Mucosa of descending colon (tissue), 3 donors: ENCODE results near the gene HECA. TPM values are rescaled to one million over a fixed set of nuclear protein-coding genes. Genes with fewer than 3 reads are reported as not detected.

ENCODE experiments used
- ATAC-seq: fragments of 200-7000 bp; cut with Tn5 transposase; one replicate; pipeline ENCODE4 v1.9.1; 2020; ENCODE audit warnings: mild to moderate bottlenecking, moderate library complexity
- DNase-seq, 3 donors: peaks; one replicate each; pipeline ENCODE4 v3.0.0-alpha.2; 2020
- H3K36me3 ChIP-seq: fragments of 200-600 bp; one replicate; pipeline ENCODE4 v1.8.0; 2021; ENCODE audit warnings: low read depth, mild to moderate bottlenecking
- H3K4me1 ChIP-seq: fragments of 200-600 bp; one replicate; pipeline ENCODE4 v1.8.0; 2021; ENCODE audit warnings: low read depth, mild to moderate bottlenecking
- H3K4me3 ChIP-seq: fragments of 200-600 bp; one replicate; pipeline ENCODE4 v1.8.0; 2021; ENCODE audit warnings: mild to moderate bottlenecking
- H3K9me3 ChIP-seq: fragments of 200-600 bp; one replicate; pipeline ENCODE4 v1.8.0; 2021; ENCODE audit warnings: mild to moderate bottlenecking
- CTCF ChIP-seq: fragments of 200-600 bp; IDR thresholded peaks from one replicate; pipeline ENCODE4 v1.8.0; 2022; ENCODE audit warnings: antibody characterized with exemption, mild to moderate bottlenecking
- intact Hi-C, 2 donors: fragments of 100-400 bp; cut with DNase I in 1 of 2; cut with micrococcal nuclease in 1 of 2; formaldehyde crosslinking; loops; one replicate each; pipeline versions ENCODE4 v1.11.0 to v1.11.1; 2022; cut with DNase I, micrococcal nuclease
- total RNA-seq, 3 donors: library from RNA; stranded (reverse); fragmentation: NEBNext Ultra II Directional in 2 of 3; extraction: Animal tissue kit (Norgen Biotek cat#: 25700) in 2 of 3; gene quantifications; one replicate each; pipeline versions ENCODE4 v1.2.1 to v1.2.4, GENCODE V29; 2021 to 2023
- donor health status: DM: no; HTN: no; CAD: no; lungs with moderate emphysema.
- donor health status: DM: no; HTN: no; CAD: no.
- donor health status: DM: no; HTN: yes; CAD: no.

Gene HECA
- total RNA-seq, 3 donors from 2014 or later = 30.8 to 43.2 (median 40.4) TPM

DNA sequence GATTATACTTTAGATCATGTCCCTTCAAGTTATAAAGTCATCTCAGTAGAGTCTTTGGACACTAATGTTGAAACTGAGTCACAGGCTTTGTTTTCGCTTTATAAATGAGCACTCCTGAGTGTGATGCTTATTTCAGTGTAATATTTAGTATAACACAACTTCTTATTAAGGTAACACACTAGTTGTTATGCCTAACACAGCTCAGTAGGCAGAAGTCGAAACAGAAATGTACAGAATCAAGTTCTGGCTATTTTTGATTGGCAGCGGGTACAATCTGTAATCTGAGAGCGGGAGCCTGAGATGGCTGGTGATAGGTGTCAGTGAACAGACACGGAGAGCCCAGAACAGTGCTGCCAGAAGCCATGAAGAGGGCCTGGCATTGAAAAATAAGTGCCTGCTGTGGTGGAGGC lies 11.4 kb downstream of the HECA start:
- Histone ChIP-seq H3K36me3 (no peaks in the 10 kb centered on the region), H3K4me1 (peaks cover 22% of the 10 kb centered on the region), H3K9me3 (no peaks in the 10 kb centered on the region), H3K4me3 (no peak overlapping the region)
- intact Hi-C loops = no loop called here
- DNase-seq (no peak), ATAC-seq (no peak)
- TF ChIP-seq CTCF = no peak

- no peak for DNase-seq
- Histone ChIP-seq H3K9me3 (no peaks in the 10 kb centered on the region), H3K4me3 (no peak overlapping the region), H3K4me1 (peaks cover 25% of the 10 kb centered on the region), H3K36me3 (no peaks in the 10 kb centered on the region)
- no peak for TF ChIP-seq CTCF
- peak; percentile 94 for ATAC-seq
- intact Hi-C loops = no loop called here
Observed at GRCh38 chr6:139147628-139148027, 12.7 kb downstream of the HECA start.

- no peak for TF ChIP-seq CTCF
- ATAC-seq (peak; percentile 26), DNase-seq (no peak)
- no peak overlapping the region for H3K4me3 ChIP-seq
- intact Hi-C loops = no loop called here
- H3K9me3 ChIP-seq = no peaks in the 10 kb centered on the region
- H3K4me1 ChIP-seq = peaks cover 32% of the 10 kb centered on the region
- no peaks in the 10 kb centered on the region for H3K36me3 ChIP-seq
Observed at GRCh38 chr6:139148557-139149235, 13.8 kb downstream of the HECA start.

DNA sequence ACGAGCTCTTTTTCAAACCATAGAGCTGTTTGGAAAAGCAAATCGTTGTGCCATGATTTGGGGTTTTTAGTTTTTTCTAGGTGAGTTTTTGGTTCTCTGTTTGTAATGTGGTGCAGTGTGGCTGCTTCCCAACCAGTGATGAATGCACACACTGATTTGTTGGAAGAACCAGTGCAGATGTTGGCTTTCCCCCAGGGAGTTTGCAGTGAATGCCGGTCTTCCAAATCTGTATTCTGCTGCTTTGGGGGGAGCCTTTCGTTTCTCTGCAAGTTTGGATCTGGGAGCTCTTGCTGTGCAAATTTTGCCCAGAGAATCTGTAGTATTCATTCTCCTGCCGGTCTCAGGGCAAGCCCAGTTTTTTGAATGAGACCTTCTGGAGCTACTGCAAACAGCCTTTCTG lies 14.5 kb downstream of the HECA start:
- H3K36me3 ChIP-seq = no peaks in the 10 kb centered on the region
- H3K4me3 ChIP-seq = no peak overlapping the region
- no peaks in the 10 kb centered on the region for H3K9me3 ChIP-seq
- peaks cover 32% of the 10 kb centered on the region for H3K4me1 ChIP-seq
- TF ChIP-seq CTCF = no peak
- intact Hi-C loops = no loop called here
- DNase-seq (no peak), ATAC-seq (no peak)

DNA sequence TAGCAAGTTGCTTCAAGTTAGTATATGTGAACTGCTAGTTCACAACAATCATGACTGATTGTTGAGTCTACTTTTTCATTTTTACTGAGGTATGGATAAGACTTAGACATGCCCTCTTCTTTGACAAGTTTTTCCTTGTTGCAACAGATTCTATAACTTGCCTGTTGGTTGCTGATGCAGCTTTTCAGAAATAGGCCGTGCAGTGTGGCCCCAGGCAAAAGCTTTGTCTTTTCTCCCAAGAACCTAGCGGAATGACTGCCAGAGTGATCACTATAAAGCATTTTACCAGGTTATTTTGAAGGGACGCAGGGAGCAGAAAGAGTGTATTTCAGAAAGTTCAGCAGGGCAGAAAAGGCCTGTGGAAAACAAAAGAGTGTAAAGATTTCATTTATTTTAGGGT lies 16.0 kb downstream of the HECA start:
- TF ChIP-seq CTCF = no peak
- intact Hi-C loops = no loop called here
- H3K4me3 ChIP-seq = no peak overlapping the region
- peaks cover 32% of the 10 kb centered on the region for H3K4me1 ChIP-seq
- no peaks in the 10 kb centered on the region for H3K36me3 ChIP-seq
- H3K9me3 ChIP-seq = no peaks in the 10 kb centered on the region
- no peak for DNase-seq
- ATAC-seq = no peak
